RWPE1 (cell line): ENCODE measurements around the gene BLM.

Source experiments
- CTCF ChIA-PET: fragments of 350-600 bp; sonication (Branson Sonifier 250); formaldehyde crosslinking; extraction: SDS; loops from one replicate; lab custom pipeline; 2021; lab: Yijun Ruan, JAX
- POLR2A ChIA-PET: fragments of 400-600 bp; formaldehyde crosslinking; extraction: SDS; loops from one replicate; lab custom pipeline; 2020; ENCODE audit warnings: antibody characterized with exemption; ENCODE audit not compliant: low non-redundant PET; lab: Yijun Ruan, JAX
- DNase-seq: peaks from one replicate; pipeline ENCODE4 v3.0.0; 2012; ENCODE audit warnings: low spot score
- H3K27ac ChIP-seq: fragments of 450-650 bp; 2 replicates; pipeline ENCODE4 v1.5.1; 2017
- CTCF ChIP-seq: fragments of 450-650 bp; conservative IDR thresholded peaks from 2 replicates; pipeline ENCODE4 v1.5.1; 2017; ENCODE audit warnings: low read depth, mild to moderate bottlenecking

Gene BLM

GRCh38 chr15:90860450-90860849 is 143.3 kb downstream of the BLM start:
- CTCF ChIA-PET, result interaction anchor here (0.6 kb wide), 1 partner anchor 26 kb away, joined by 4 read pairs; no protein-coding TSS in a partner anchor
- POLR2A ChIA-PET, result interaction anchor here (1.0 kb wide), 1 partner anchor 10 kb away, joined by 3 read pairs; no protein-coding TSS in a partner anchor
- TF ChIP-seq CTCF, result no peak
- H3K27ac ChIP-seq, result no peak overlapping the region
- DNase-seq, result no peak

GRCh38 chr15:90860942-90861675 is 144.0 kb downstream of the BLM start:
- H3K27ac ChIP-seq, result no peak overlapping the region
- POLR2A ChIA-PET, result no interaction called here
- CTCF ChIA-PET, result no interaction called here
- TF ChIP-seq CTCF, result no peak
- peak; percentile 73 for DNase-seq

GRCh38 chr15:90862487-90862886 is 145.3 kb downstream of the BLM start:
- CTCF ChIA-PET, result interaction anchor here (0.7 kb wide), 1 partner anchor 12 kb away, joined by 4 read pairs; no protein-coding TSS in a partner anchor
- POLR2A ChIA-PET, result no interaction called here
- TF ChIP-seq CTCF, result no peak
- peak overlapping the region; percentile 59 for H3K27ac ChIP-seq
- DNase-seq, result no peak

- DNase-seq, result no peak
- H3K27ac ChIP-seq, result peak overlapping the region; percentile 59
- ChIA-PET CTCF (interaction anchor here (0.6 kb wide), 1 partner anchor 169 kb away, joined by 4 read pairs; no protein-coding TSS in a partner anchor), POLR2A (no interaction called here)
- no peak for TF ChIP-seq CTCF
Observed at GRCh38 chr15:90862964-90863778, 146.0 kb downstream of the BLM start.

- no peak for DNase-seq
- TF ChIP-seq CTCF, result no peak
- POLR2A ChIA-PET, result no interaction called here
- peak overlapping the region; percentile 59 for H3K27ac ChIP-seq
- CTCF ChIA-PET, result no interaction called here
Observed at GRCh38 chr15:90863987-90864386, 146.8 kb downstream of the BLM start.

GRCh38 chr15:90864507-90864906 is 147.4 kb downstream of the BLM start:
- no peak for TF ChIP-seq CTCF
- ChIA-PET POLR2A (no interaction called here), CTCF (no interaction called here)
- H3K27ac ChIP-seq, result peak overlapping the region; percentile 17; the same call in 1 of the 2 replicates
- DNase-seq, result no peak
